H1 (cell line): ENCODE measurements around the gene CCDC178. TPM values are rescaled to one million over a fixed set of nuclear protein-coding genes. Genes with fewer than 3 reads are reported as not detected.
"Not testable (repeated sequence)": the region's sequence is repeated elsewhere in the genome, so short reads cannot be mapped to it uniquely, and the experiment has no call there.

Experiments used
- CTCF ChIA-PET: fragments of 300-600 bp; sonication (Branson Sonifier 250); formaldehyde crosslinking; loops from one replicate; lab custom pipeline; 2021; ENCODE audit not compliant: partially characterized antibody; lab: Charles Lee
- POLR2A ChIA-PET: fragments of 300-600 bp; sonication (Branson Sonifier 250); formaldehyde crosslinking; loops from one replicate; lab custom pipeline; 2021; ENCODE audit warnings: inconsistent platforms; ENCODE audit not compliant: partially characterized antibody; lab: Charles Lee
- DNase-seq, 2 experiments: peaks; one replicate each; pipeline versions ENCODE4 v3.0.0 to v3.0.0-alpha.2; 2010 to 2022; ENCODE audit warnings: low spot score in 2 of 2, low read depth in 1 of 2, mixed read lengths in 1 of 2
- FAIRE-seq: peaks from 2 replicates; lab custom pipeline; 2011; peaks lifted over from hg19 to GRCh38; lab: Jason Lieb, UNC
- H2AFZ ChIP-seq: 2 replicates; pipeline ENCODE4 v1.8.1; 2012; ENCODE audit warnings: low read length, inconsistent platforms
- H2AK5ac ChIP-seq: 2 replicates; pipeline ENCODE4 v1.6.1; 2013; ENCODE audit warnings: low read depth, low read length
- H2BK120ac ChIP-seq: replicated peaks from 2 replicates; pipeline ENCODE3; 2013; ENCODE audit warnings: low read depth, low read length, inconsistent platforms
- H2BK12ac ChIP-seq: 2 replicates; pipeline ENCODE4 v1.6.1; 2013; ENCODE audit warnings: low read depth, low read length
- H2BK15ac ChIP-seq: 2 replicates; pipeline ENCODE4 v1.6.1; 2013; ENCODE audit warnings: low read length
- H2BK20ac ChIP-seq: 2 replicates; pipeline ENCODE4 v1.6.1; 2013; ENCODE audit warnings: low read length
- H2BK5ac ChIP-seq: 2 replicates; pipeline ENCODE4 v1.6.1; 2013; ENCODE audit warnings: low read depth, low read length
- H3K14ac ChIP-seq: 2 replicates; pipeline ENCODE4 v1.6.1; 2013; ENCODE audit warnings: inconsistent platforms; ENCODE audit not compliant: insufficient read length
- H3K18ac ChIP-seq: 2 replicates; pipeline ENCODE4 v1.6.1; 2013; ENCODE audit warnings: low read length; ENCODE audit errors: extremely low read depth
- H3K23ac ChIP-seq: 2 replicates; pipeline ENCODE4 v1.6.1; 2013; ENCODE audit warnings: inconsistent platforms; ENCODE audit not compliant: insufficient read length
- H3K23me2 ChIP-seq: 2 replicates; pipeline ENCODE4 v1.6.1; 2013; ENCODE audit warnings: low read depth, low read length
- H3K27ac ChIP-seq: 2 replicates; pipeline ENCODE4 v1.6.1; 2011; ENCODE audit warnings: low read depth, low read length, inconsistent platforms
- H3K27me3 ChIP-seq, 4 experiments: replicated peaks in 1 of 4; 1 replicate in 1 of 4; 2 replicates in 3 of 4; pipeline versions ENCODE4 v1.6.1 to v1.8.1; 2011 to 2013; ENCODE audit warnings: low read length in 3 of 4, mild to moderate bottlenecking in 3 of 4, inconsistent platforms in 2 of 4, mixed read lengths in 2 of 4, moderate library complexity in 1 of 4; ENCODE audit not compliant: control insufficient read depth in 3 of 4, insufficient read depth in 3 of 4; ENCODE audit errors: extremely low read depth in 1 of 4
- H3K36me3 ChIP-seq, 4 experiments: 2 replicates each; pipeline versions ENCODE4 v1.6.1 to v1.8.1; 2011 to 2013; ENCODE audit warnings: mild to moderate bottlenecking in 4 of 4, low read length in 3 of 4, moderate library complexity in 2 of 4, control low read depth in 1 of 4, inconsistent platforms in 1 of 4; ENCODE audit not compliant: insufficient read depth in 4 of 4, control insufficient read depth in 2 of 4
- H3K4ac ChIP-seq: replicated peaks from 2 replicates; pipeline ENCODE3; 2013; ENCODE audit warnings: low read length, low read depth, mixed read lengths, inconsistent platforms; ENCODE audit not compliant: insufficient read length
- H3K4me1 ChIP-seq, 4 experiments: replicated peaks in 1 of 4; 1 replicate in 1 of 4; 2 replicates in 3 of 4; pipeline versions ENCODE4 v1.6.1 to v1.8.1; 2011 to 2013; ENCODE audit warnings: low read length in 3 of 4, inconsistent platforms in 2 of 4, mixed read lengths in 1 of 4; ENCODE audit not compliant: insufficient read depth in 4 of 4, control insufficient read depth in 3 of 4
- H3K4me2 ChIP-seq, 2 experiments: 2 replicates each; pipeline versions ENCODE4 v1.6.1 to v1.8.1; 2011 to 2013; ENCODE audit warnings: low read depth in 2 of 2, low read length in 2 of 2, control low read depth in 1 of 2, inconsistent platforms in 1 of 2, mild to moderate bottlenecking in 1 of 2; ENCODE audit not compliant: insufficient read depth in 1 of 2
- H3K4me3 ChIP-seq, 4 experiments: fragments of 200-600, 300-600 bp in 1 of 4; sonication (generic), shearing (Covaris generic), sonication (Bioruptor Twin) in 1 of 4; 2 replicates each; pipeline versions ENCODE4 v1.5.1 to v1.8.1; 2011 to 2016; ENCODE audit warnings: low read length in 4 of 4, low read depth in 3 of 4, control low read depth in 2 of 4, inconsistent platforms in 2 of 4, mild to moderate bottlenecking in 2 of 4, mixed read lengths in 1 of 4, moderate library complexity in 1 of 4; ENCODE audit not compliant: insufficient read depth in 2 of 4; ENCODE audit errors: extremely low read depth in 1 of 4
- H3K56ac ChIP-seq: replicated peaks from 2 replicates; pipeline ENCODE3; 2013; ENCODE audit warnings: low read depth, mild to moderate bottlenecking, mixed read lengths, low read length, inconsistent platforms; ENCODE audit not compliant: insufficient read length
- H3K79me1 ChIP-seq: 2 replicates; pipeline ENCODE4 v1.6.1; 2013; ENCODE audit warnings: low read depth, low read length, control low read depth
- H3K79me2 ChIP-seq, 2 experiments: 2 replicates each; pipeline versions ENCODE4 v1.6.1 to v1.8.1; 2012 to 2013; ENCODE audit warnings: low read length in 2 of 2, mild to moderate bottlenecking in 2 of 2, inconsistent platforms in 1 of 2; ENCODE audit not compliant: insufficient read depth in 2 of 2, control insufficient read depth in 1 of 2
- H3K9ac ChIP-seq, 4 experiments: replicated peaks in 1 of 4; 1 replicate in 1 of 4; 2 replicates in 3 of 4; pipeline versions ENCODE4 v1.6.1 to v1.8.1; 2011 to 2013; ENCODE audit warnings: low read depth in 3 of 4, low read length in 3 of 4, control low read depth in 2 of 4, mild to moderate bottlenecking in 2 of 4, moderate library complexity in 2 of 4, inconsistent platforms in 1 of 4; ENCODE audit errors: extremely low read depth in 1 of 4
- H3K9me3 ChIP-seq, 2 experiments: 2 replicates each; pipeline versions ENCODE4 v1.6.1 to v1.8.1; 2012 to 2013; ENCODE audit warnings: mild to moderate bottlenecking in 2 of 2, moderate library complexity in 2 of 2, control low read depth in 1 of 2, inconsistent platforms in 1 of 2, low read depth in 1 of 2, low read length in 1 of 2, mixed read lengths in 1 of 2; ENCODE audit not compliant: insufficient read depth in 2 of 2
- H4K20me1 ChIP-seq, 2 experiments: replicated peaks in 1 of 2; 2 replicates each; pipeline versions ENCODE3 to v1.8.1; 2011 to 2013; ENCODE audit warnings: inconsistent platforms in 2 of 2, low read length in 2 of 2, mild to moderate bottlenecking in 1 of 2; ENCODE audit not compliant: insufficient read depth in 2 of 2, control insufficient read depth in 1 of 2
- H4K5ac ChIP-seq: 2 replicates; pipeline ENCODE4 v1.6.1; 2013; ENCODE audit warnings: low read length, low read depth, mixed read lengths, inconsistent platforms; ENCODE audit not compliant: insufficient read length
- H4K8ac ChIP-seq: 2 replicates; pipeline ENCODE4 v1.8.0; 2013; ENCODE audit warnings: mild to moderate bottlenecking, moderate library complexity, low read length, inconsistent platforms; ENCODE audit not compliant: insufficient read depth; ENCODE audit errors: extremely low read depth
- H4K91ac ChIP-seq: replicated peaks from 2 replicates; pipeline ENCODE3; 2013; ENCODE audit warnings: low read length, mixed read lengths, inconsistent platforms; ENCODE audit not compliant: insufficient read length
- WGBS, 2 experiments: shearing (Covaris generic) in 1 of 2; methylation state at CpG; one replicate each; pipeline versions ENCODE4 v1.1.6 to v1.1.7; 2013 to 2015; ENCODE audit warnings: low lambda C conversion rate in 2 of 2, mixed read lengths in 2 of 2, inconsistent platforms in 1 of 2, low coverage in 1 of 2, missing lambda C conversion rate in 1 of 2; ENCODE audit not compliant: insufficient replicate concordance in 2 of 2, insufficient coverage in 1 of 2, insufficient read length in 1 of 2; ENCODE audit errors: extremely low coverage in 1 of 2, missing lambda C conversion rate in 1 of 2; 5-methylcytosine and 5-hydroxymethylcytosine counted together
- polyA plus RNA-seq, 7 experiments: library from polyadenylated mRNA; depleted of rRNA in 3 of 7; stranded (reverse) in 5 of 7; unstranded in 2 of 7; fragments of >200 nt in 5 of 7; fragments of 200-250 nt in 2 of 7; gene quantifications; 1 replicate in 5 of 7; 2 replicates in 1 of 7; 4 replicates in 1 of 7; pipeline versions ENCODE4 v1.2.1 to v1.2.3, GENCODE V29; 2011 to 2013; ENCODE audit warnings: missing spikeins in 2 of 7, mixed read lengths in 2 of 7
- total RNA-seq: library from RNA; stranded (reverse); fragmentation: NEBNext Ultra II Directional; extraction: Animal tissue kit (Norgen Biotek cat#: 25700); gene quantifications from 2 replicates; pipeline ENCODE4 v1.2.1, GENCODE V29; 2021

CCDC178 gene
- total and polyA plus RNA-seq, 2 of the 8 experiments (the other 6 are each of a cell fraction or from before 2014, with no cell fraction given): not detected

DNA sequence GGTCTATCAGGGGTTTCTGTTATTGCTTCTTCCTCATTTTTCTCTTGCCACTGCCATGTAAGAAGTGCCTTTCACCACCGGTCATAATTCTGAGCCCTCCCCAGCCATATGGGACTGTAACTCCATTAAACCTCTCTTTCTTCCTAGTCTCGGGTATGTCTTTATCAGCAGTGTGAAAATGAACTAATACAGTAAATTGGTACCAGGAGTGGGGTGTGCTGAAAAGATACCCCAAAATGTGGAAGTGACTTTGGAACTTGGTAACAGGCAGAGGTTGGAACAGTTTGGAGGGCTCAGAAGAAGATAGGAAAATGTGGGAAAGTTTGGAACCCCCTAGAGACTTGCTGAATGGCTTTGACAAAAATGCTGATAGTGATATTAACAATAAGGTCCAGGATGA lies 100.8 kb downstream of the CCDC178 start:
- H2BK12ac ChIP-seq, H3K27ac ChIP-seq, H2BK120ac ChIP-seq, H3K27me3 ChIP-seq, H4K20me1 ChIP-seq, H3K23me2 ChIP-seq, H3K4ac ChIP-seq, H3K4me3 ChIP-seq, H2BK5ac ChIP-seq, H3K36me3 ChIP-seq, DNase-seq, H3K18ac ChIP-seq, H2AK5ac ChIP-seq, H3K14ac ChIP-seq, H3K4me2 ChIP-seq, H3K4me1 ChIP-seq, H2BK20ac ChIP-seq, H3K23ac ChIP-seq, H3K79me2 ChIP-seq, POLR2A ChIA-PET, H3K9ac ChIP-seq, H4K8ac ChIP-seq, H3K79me1 ChIP-seq, H2AFZ ChIP-seq, H4K91ac ChIP-seq, H4K5ac ChIP-seq, FAIRE-seq, H3K56ac ChIP-seq, CTCF ChIA-PET, H2BK15ac ChIP-seq: not testable (repeated sequence)
- H3K9me3 ChIP-seq: peaks cover 15 to 20% of the 10 kb centered on the region in 2 experiments; a peak in 3 of 4 replicates
- WGBS, 2 experiments: 83% methylated on average over 2 of the region's 2 CpGs; no CpG with 5 or more reads in 1 of the 2 experiments
